Stimulated activated CD8-positive, alpha-beta memory T cell treated with anti-CD3 and anti-CD28 coated beads, Interleukin-4, amount 100 ng/mL, for 24 hours (primary cell): ENCODE measurements around the gene NEURL1.
"Not testable (repeated sequence)": the region's sequence is repeated elsewhere in the genome, so short reads cannot be mapped to it uniquely, and the experiment has no call there.

Source experiments
- DNase-seq: peaks from one replicate; pipeline ENCODE4 v3.0.0-alpha.2; 2020; ENCODE audit warnings: low read depth

The NEURL1 gene

DNA sequence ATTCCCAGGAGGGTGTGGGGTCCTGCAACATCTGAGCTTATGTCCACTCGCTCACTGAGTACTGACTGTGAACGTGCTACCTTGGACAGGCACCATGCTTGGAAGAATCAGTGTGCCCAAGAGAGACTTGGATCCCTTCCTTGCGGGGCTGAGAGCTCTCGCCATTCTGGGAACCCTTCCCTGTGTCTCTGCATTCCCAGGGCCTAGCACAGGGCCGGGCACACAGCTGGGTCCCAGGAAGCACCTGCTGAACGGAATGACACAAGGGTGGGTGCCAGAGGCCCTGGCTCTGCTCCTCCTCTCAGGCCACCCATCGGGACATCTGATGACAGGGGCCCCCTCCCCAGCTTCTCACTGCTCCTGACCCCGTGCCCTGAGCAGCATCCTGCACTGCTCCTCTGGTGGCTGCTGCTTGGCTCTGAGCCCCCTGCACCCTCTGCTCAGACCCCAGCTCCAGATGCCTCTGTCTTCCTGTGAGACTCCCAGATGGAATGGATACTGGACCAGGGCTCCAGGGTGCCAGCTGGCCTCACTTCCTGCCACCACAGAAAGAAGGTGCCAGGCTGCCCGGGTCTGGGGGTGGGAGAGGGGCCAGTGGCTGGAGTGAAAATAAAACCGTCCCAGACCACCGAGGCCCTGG lies 129.6 kb downstream of the NEURL1 start:
- no peak for DNase-seq

- no peak for DNase-seq
These were observed 132.7 kb downstream of the NEURL1 start for GRCh38 chr10:103626178-103626577.

- no peak for DNase-seq
These were observed 133.8 kb downstream of the NEURL1 start for GRCh38 chr10:103627111-103627892.

DNA sequence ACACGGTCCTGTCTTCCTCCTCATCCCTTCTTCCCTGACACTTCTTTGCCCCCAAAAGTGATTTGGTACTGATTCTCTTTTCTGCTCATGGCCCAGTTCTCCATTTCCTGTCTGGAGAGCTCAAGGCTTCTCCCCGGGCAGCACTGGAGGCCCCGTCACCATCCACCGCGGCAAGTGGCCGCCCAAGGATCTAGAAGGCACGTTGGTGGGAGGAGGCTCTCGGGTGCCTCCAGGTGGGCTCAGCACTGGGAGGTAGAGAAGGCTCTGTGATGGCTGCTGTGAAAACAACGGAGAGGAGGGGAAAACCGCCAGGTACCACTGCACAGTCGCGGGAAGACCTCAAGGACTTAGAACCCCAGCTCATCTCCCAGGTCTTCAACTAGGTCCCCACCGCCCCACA lies 134.4 kb downstream of the NEURL1 start:
- DNase-seq: no peak

GRCh38 chr10:103629581-103629980 lies 136.1 kb downstream of the NEURL1 start:
- no peak for DNase-seq

- no peak for DNase-seq
These were observed 136.7 kb downstream of the NEURL1 start for GRCh38 chr10:103630156-103630555.

- DNase-seq: no peak
These were observed 138.7 kb downstream of the NEURL1 start for GRCh38 chr10:103632247-103632642.

DNA sequence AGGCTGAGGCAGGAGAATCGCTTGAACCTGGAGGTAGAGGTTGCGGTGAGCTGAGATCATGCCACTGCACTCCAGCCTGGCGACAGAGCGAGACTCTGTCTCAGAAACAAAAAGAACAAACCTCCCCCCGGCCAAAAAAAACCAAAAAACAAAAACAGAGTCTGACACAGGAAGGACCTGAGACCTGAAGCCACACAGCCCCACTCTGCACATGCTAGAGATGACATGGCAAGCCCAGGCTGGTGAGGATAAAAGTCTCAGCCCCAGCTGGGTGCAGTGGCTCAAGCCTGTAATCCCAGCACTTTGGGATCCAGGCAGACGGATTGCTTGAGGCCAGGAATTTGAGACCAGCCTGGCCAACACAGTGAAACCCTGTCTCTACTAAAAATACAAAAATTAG lies 139.4 kb downstream of the NEURL1 start:
- not testable (repeated sequence) for DNase-seq

- no peak for DNase-seq
These were observed 140.3 kb downstream of the NEURL1 start for GRCh38 chr10:103633846-103634245.

DNA sequence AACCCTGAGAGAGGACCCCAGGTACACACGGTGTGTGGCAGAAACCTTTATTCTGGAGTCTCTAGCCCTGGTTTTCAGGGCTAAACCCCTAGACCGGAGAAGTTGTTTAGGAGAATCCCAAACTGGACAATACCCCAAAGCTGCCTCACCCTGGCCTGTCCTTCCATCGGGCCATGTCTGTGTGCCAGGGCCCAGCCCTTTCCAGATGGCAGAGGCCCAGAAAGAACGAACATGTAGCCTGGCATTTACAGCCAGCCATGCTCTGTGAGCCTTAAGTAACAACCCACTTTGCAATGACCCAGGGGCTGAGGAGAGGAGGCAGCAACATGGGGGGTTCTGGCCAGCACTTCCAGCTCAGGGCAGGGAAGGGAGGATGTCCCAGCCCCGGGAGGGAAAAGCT lies 142.1 kb downstream of the NEURL1 start:
- no peak for DNase-seq

DNA sequence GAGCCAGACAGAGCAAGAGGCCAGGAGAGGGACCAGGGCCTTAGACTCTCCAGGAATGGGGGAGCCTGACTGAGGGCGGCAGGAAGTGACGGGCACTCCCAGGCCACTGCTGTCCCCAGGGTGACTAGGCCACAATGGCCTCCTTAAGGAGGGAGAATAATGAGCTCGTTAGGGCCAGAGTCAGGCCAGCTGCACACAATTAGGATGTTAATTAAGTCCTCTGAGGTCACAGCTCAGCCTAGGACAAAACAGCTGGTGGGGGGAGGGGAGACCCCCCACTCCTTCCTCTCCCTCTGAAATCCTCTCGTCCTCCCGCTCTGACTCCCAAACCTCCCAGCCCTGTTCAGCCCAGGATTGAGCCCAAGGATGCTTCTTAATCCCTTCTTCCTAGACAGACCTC lies 143.0 kb downstream of the NEURL1 start:
- DNase-seq: no peak

DNA sequence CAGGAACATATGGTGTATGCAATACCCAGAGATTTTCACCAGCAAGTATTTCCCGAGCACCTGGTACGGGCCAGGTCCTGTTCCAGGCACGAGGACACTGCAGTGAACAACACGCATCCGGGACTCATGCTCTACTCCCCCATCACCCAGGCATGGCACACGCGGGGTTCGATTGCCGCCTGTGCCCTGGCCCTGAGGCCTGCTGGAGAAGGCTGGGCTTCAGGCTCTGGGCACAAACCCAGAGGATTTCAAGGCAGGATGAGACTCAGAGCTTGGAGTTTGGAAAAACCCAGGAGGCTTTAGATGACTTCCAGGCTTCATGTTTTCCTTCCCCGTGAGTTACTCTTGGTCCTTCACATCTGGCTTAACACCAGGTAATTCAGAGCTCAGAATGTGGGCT lies 143.5 kb downstream of the NEURL1 start:
- DNase-seq: no peak

- no peak for DNase-seq
These were observed 144.5 kb downstream of the NEURL1 start for GRCh38 chr10:103637927-103638557.

- DNase-seq: no peak
These were observed 145.4 kb downstream of the NEURL1 start for GRCh38 chr10:103638948-103639347.

DNA sequence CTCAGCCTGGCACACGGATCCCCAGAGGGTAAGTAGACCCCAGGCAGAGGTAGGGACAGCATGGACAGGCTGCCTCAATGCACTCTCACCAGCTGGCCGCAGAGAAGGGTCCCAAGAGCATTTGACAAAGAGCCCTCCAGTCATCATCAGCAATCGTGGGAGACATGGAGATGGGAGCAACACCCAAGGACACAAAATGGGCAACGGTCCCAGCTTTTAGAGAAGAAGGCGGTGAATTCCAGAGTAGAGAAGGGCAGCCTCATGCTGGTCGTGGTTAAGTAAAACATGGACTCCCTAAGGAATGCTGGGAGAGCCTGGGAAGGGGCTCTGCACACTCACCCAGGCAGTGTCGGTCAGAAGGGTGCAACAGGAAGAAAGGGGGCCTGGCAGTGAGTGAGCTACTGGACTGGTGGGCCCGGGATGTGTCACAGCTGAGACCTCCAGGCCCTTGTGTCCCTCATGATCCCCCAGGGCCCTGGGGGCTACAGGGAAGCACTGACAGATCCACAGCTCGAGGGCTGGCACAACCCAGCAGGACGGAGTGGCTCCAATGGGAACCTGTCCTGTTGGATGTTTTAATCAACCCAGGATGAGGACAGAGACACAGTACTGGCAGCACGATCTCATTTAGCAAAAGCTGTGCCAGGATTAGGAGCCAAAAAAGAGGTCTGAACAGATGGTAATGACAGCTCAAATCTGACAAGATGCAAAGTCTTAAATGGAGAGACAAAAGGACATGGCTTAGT lies 147.1 kb downstream of the NEURL1 start:
- no peak for DNase-seq

GRCh38 chr10:103641326-103641725 lies 147.8 kb downstream of the NEURL1 start:
- no peak for DNase-seq
